Kidney epithelial cell (primary cell): ENCODE measurements around the gene CDX1. TPM values are rescaled to one million over a fixed set of nuclear protein-coding genes. Genes with fewer than 3 reads are reported as not detected.

Experiments
- DNase-seq: peaks from one replicate; pipeline ENCODE4 v3.0.0-alpha.2; 2010; ENCODE audit warnings: low read depth
- H3K27me3 ChIP-seq: 2 replicates; pipeline ENCODE4 v1.6.0; 2011; ENCODE audit warnings: low read length; ENCODE audit not compliant: control insufficient read depth, insufficient read depth
- H3K36me3 ChIP-seq: 2 replicates; pipeline ENCODE4 v1.5.1; 2011; ENCODE audit warnings: low read length; ENCODE audit not compliant: control insufficient read depth, insufficient read depth
- H3K4me3 ChIP-seq: 2 replicates; pipeline ENCODE4 v1.5.1; 2011; ENCODE audit warnings: low read depth, mild to moderate bottlenecking, control low read depth, low read length
- total RNA-seq: library from RNA; depleted of rRNA; stranded (reverse); fragments of >200 nt; gene quantifications from 2 replicates; pipeline ENCODE4 v1.2.3, GENCODE V29; 2015
- TF ChIP-seq, protein P1 (sequence below): IDR thresholded peaks from 2 replicates; pipeline ENCODE4 v1.5.1; 2011; ENCODE audit warnings: mild to moderate bottlenecking, moderate library complexity, low read length, control low read depth, inconsistent platforms; ENCODE audit not compliant: insufficient read depth, poor library complexity, severe bottlenecking

CDX1 gene
- total RNA-seq, 1 donor from 2014 or later, result 0.33 TPM

GRCh38 chr5:150184990-150185912, 18.7 kb downstream of the CDX1 start:
- DNase-seq, result no peak
- TF ChIP-seq, protein P1, sequence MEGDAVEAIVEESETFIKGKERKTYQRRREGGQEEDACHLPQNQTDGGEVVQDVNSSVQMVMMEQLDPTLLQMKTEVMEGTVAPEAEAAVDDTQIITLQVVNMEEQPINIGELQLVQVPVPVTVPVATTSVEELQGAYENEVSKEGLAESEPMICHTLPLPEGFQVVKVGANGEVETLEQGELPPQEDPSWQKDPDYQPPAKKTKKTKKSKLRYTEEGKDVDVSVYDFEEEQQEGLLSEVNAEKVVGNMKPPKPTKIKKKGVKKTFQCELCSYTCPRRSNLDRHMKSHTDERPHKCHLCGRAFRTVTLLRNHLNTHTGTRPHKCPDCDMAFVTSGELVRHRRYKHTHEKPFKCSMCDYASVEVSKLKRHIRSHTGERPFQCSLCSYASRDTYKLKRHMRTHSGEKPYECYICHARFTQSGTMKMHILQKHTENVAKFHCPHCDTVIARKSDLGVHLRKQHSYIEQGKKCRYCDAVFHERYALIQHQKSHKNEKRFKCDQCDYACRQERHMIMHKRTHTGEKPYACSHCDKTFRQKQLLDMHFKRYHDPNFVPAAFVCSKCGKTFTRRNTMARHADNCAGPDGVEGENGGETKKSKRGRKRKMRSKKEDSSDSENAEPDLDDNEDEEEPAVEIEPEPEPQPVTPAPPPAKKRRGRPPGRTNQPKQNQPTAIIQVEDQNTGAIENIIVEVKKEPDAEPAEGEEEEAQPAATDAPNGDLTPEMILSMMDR, result no peak
- H3K27me3 ChIP-seq, result peaks cover 34% of the 10 kb centered on the region
- no peak overlapping the region for H3K4me3 ChIP-seq
- H3K36me3 ChIP-seq, result no peaks in the 10 kb centered on the region

- H3K27me3 ChIP-seq, result peaks cover 43% of the 10 kb centered on the region
These were observed 19.6 kb downstream of the CDX1 start for GRCh38 chr5:150186137-150186536.

DNA sequence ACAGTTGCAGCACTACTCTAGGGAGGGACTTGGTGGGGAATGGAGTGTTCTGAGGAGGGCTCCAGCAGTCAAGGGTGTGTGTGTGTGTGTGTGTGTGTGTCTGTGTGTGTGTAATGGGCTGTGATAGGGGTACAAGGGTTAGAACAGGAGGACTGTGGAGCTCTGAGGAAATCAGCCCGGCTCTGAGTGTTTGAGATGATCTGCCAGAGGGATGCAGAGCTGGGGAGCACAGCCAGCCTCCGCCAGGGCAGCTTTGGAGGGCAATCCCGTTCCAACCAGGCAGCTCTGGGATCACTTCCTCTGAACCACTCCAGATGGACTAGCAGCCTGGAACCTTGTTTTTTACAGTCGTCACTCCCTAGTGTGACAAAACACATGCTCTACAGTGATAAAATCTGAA, 20.3 kb downstream of the CDX1 start:
- H3K4me3 ChIP-seq, result no peak overlapping the region
- H3K36me3 ChIP-seq, result no peaks in the 10 kb centered on the region
- TF ChIP-seq, protein P1, result no peak
- H3K27me3 ChIP-seq, result peaks cover 46% of the 10 kb centered on the region
- no peak for DNase-seq

More at GRCh38 chr5:150186137-150186536, 19.6 kb downstream of the CDX1 start:
- DNase-seq, result no peak
- Histone ChIP-seq H3K36me3 (no peaks in the 10 kb centered on the region), H3K4me3 (no peak overlapping the region)
- TF ChIP-seq, protein P1, result no peak

- Histone ChIP-seq H3K36me3 (no peaks in the 10 kb centered on the region), H3K4me3 (no peak overlapping the region), H3K27me3 (peaks cover 52% of the 10 kb centered on the region)
- DNase-seq, result no peak
- TF ChIP-seq, protein P1, result no peak
These were observed 21.7 kb downstream of the CDX1 start for GRCh38 chr5:150188146-150188842.

DNA sequence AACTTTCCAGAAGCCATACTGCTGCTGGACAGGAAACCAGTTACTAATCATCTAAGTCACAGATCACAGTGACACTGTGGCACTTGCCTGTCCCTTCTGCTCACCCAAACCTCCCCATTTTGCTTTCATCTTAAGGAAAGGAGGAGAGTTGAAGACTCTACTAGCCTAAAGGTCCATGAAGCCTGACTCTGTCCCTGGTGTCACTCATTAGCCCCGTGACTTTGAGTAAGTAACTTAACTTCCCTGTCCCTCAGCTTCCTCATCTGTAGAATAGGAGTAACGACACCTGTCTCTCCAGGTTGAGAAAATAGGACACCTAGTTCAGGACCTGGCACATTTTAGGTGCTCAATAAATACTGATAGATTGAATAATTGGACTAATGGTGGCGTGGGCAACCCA, 22.7 kb downstream of the CDX1 start:
- peaks cover 49% of the 10 kb centered on the region for H3K27me3 ChIP-seq
- no peak overlapping the region for H3K4me3 ChIP-seq
- TF ChIP-seq, protein P1, result no peak

More for the DNA sequence above, 22.7 kb downstream of the CDX1 start:
- no peak for DNase-seq
- no peaks in the 10 kb centered on the region for H3K36me3 ChIP-seq
